DND-41 (cell line): ENCODE measurements around the gene PLXNA4.

Experiments used
- EZH2 ChIP-seq: IDR thresholded peaks from 3 replicates; pipeline ENCODE4 v1.6.1; 2012; ENCODE audit warnings: borderline replicate concordance, low read depth, mild to moderate bottlenecking, moderate library complexity, low read length, inconsistent platforms; ENCODE audit not compliant: severe bottlenecking
- TF ChIP-seq, protein P1 (sequence below): IDR thresholded peaks from 2 replicates; pipeline ENCODE4 v1.5.1; 2012; ENCODE audit warnings: borderline replicate concordance, low read length, moderate library complexity, mild to moderate bottlenecking; ENCODE audit not compliant: poor library complexity, severe bottlenecking; ENCODE audit errors: extremely low read depth

DNA sequence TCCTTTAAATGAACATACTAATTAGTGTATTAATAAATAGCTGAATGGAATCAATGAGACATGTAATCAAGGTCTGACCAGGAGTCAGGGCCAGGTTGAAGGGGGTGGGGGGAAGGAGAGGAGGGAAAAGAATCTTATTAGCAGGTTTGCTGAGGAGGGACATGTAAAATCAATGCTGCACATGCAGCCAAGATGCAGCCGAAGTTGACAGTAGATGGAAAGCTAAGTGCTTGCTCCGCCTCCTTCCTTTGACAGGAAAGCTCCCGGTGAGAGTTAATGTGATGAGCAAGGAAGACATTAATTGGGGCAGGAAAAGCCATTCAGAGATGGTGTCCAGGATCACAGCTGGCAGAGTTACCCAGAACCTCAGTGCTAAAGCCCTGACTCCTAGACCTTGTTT lies 24.4 kb downstream of the PLXNA4 start:
- TF ChIP-seq, protein P1, sequence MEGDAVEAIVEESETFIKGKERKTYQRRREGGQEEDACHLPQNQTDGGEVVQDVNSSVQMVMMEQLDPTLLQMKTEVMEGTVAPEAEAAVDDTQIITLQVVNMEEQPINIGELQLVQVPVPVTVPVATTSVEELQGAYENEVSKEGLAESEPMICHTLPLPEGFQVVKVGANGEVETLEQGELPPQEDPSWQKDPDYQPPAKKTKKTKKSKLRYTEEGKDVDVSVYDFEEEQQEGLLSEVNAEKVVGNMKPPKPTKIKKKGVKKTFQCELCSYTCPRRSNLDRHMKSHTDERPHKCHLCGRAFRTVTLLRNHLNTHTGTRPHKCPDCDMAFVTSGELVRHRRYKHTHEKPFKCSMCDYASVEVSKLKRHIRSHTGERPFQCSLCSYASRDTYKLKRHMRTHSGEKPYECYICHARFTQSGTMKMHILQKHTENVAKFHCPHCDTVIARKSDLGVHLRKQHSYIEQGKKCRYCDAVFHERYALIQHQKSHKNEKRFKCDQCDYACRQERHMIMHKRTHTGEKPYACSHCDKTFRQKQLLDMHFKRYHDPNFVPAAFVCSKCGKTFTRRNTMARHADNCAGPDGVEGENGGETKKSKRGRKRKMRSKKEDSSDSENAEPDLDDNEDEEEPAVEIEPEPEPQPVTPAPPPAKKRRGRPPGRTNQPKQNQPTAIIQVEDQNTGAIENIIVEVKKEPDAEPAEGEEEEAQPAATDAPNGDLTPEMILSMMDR: no peak
- no peak for TF ChIP-seq EZH2
